Suprapubic skin (tissue), 4 donors: ENCODE results near the gene WDR6. TPM values are rescaled to one million over a fixed set of nuclear protein-coding genes. Genes with fewer than 3 reads are reported as not detected.

Experiments
- DNase-seq, 2 donors: peaks; one replicate each; pipeline ENCODE4 v3.0.0-alpha.2; 2019; ENCODE audit warnings: low spot score in 2 of 2
- H3K27ac ChIP-seq: fragments of 200-600 bp; sonication (generic); one replicate; pipeline ENCODE4 v1.5.1; 2019
- H3K27me3 ChIP-seq: fragments of 200-600 bp; sonication (generic); one replicate; pipeline ENCODE4 v1.5.1; 2019
- H3K36me3 ChIP-seq: fragments of 200-600 bp; sonication (generic); one replicate; pipeline ENCODE4 v1.5.1; 2019
- H3K4me1 ChIP-seq: fragments of 200-600 bp; sonication (generic); one replicate; pipeline ENCODE4 v1.5.1; 2019
- H3K4me3 ChIP-seq: fragments of 200-600 bp; sonication (generic); one replicate; pipeline ENCODE4 v1.5.1; 2019; ENCODE audit warnings: mild to moderate bottlenecking
- H3K9me3 ChIP-seq: fragments of 200-600 bp; sonication (generic); one replicate; pipeline ENCODE4 v1.5.1; 2019
- CTCF ChIP-seq, 2 donors: fragments of 200-600 bp in 1 of 2; fragments of 450-650 bp in 1 of 2; sonication (generic) in 1 of 2; IDR thresholded peaks; one replicate each; pipeline ENCODE4 v1.5.1; 2016 to 2019; ENCODE audit warnings: antibody characterized with exemption in 2 of 2, mild to moderate bottlenecking in 1 of 2, moderate library complexity in 1 of 2
- EP300 ChIP-seq: sonication (generic); formaldehyde crosslinking; IDR thresholded peaks from one replicate; pipeline ENCODE4 v1.6.1; 2017; ENCODE audit warnings: antibody characterized with exemption
- POLR2A ChIP-seq, 2 donors: fragments of 450-650 bp; IDR thresholded peaks; one replicate each; pipeline ENCODE4 v1.6.1; 2017; ENCODE audit warnings: antibody characterized with exemption in 2 of 2, mild to moderate bottlenecking in 2 of 2, moderate library complexity in 2 of 2
- POLR2AphosphoS5 ChIP-seq, 3 donors: sonication (generic); formaldehyde crosslinking; IDR thresholded peaks; one replicate each; pipeline ENCODE4 v1.6.1; 2017; ENCODE audit warnings: antibody characterized with exemption in 3 of 3
- WGBS: methylation state at CpG from one replicate; pipeline ENCODE4 v1.1.5; 2018; 5-methylcytosine and 5-hydroxymethylcytosine counted together
- total RNA-seq, 4 donors: library from RNA; depleted of rRNA; stranded (reverse); fragments of >200 nt; gene quantifications; one replicate each; pipeline ENCODE4 v1.1.0, GENCODE V29; 2016

The WDR6 gene, protein sequence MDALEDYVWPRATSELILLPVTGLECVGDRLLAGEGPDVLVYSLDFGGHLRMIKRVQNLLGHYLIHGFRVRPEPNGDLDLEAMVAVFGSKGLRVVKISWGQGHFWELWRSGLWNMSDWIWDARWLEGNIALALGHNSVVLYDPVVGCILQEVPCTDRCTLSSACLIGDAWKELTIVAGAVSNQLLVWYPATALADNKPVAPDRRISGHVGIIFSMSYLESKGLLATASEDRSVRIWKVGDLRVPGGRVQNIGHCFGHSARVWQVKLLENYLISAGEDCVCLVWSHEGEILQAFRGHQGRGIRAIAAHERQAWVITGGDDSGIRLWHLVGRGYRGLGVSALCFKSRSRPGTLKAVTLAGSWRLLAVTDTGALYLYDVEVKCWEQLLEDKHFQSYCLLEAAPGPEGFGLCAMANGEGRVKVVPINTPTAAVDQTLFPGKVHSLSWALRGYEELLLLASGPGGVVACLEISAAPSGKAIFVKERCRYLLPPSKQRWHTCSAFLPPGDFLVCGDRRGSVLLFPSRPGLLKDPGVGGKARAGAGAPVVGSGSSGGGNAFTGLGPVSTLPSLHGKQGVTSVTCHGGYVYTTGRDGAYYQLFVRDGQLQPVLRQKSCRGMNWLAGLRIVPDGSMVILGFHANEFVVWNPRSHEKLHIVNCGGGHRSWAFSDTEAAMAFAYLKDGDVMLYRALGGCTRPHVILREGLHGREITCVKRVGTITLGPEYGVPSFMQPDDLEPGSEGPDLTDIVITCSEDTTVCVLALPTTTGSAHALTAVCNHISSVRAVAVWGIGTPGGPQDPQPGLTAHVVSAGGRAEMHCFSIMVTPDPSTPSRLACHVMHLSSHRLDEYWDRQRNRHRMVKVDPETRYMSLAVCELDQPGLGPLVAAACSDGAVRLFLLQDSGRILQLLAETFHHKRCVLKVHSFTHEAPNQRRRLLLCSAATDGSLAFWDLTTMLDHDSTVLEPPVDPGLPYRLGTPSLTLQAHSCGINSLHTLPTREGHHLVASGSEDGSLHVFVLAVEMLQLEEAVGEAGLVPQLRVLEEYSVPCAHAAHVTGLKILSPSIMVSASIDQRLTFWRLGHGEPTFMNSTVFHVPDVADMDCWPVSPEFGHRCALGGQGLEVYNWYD
- total RNA-seq, result 100 to 1,000 TPM in 1 of 4 donors, 10 to 100 TPM in 3; 49.1 to 105 (median 55.5) TPM

DNA sequence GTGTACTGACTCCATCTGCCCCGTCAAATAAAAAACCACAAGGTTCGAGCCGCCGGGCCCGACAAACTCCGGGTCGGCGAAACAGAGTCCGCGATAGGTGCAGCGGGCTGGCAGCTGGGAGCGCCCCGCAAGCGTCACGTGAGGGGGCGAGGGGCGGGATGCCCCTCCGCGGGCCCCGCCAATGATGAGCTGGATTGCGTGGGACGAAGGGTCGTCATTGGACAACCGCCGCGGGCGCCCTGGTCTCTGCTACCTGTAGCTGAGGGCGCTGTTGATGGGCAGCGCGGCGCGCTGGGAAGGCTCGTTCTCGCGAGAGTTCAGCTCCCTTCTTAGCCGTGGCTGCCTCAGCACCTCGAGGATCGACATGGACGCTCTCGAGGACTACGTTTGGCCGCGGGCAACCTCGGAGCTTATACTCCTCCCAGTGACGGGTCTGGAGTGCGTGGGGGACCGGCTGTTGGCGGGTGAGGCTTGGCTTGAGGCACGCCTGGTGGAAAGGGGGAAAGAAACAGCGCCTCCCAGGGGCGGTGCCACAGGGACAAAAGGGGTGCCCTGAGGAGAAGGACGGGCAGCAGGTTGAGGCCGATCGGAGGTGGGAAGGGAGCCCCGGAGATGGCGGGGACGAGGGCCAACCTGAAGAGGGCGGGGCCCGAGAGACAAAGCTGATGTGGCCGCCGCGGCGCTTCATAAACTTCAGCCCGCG, at the start of gene WDR6:
WDR6 (plus strand) TSS at position 324 of the 703 bp plus-strand sequence; CDS start at position 365, 41 bp downstream.
- DNase-seq, result peak; percentile 98
- peak within 1 kb of the TSS; percentile 91 for H3K27ac ChIP-seq
- TF ChIP-seq POLR2A (IDR thresholded peaks at IDR 0.05) (peak in 1 of 2 donors; percentile 23), POLR2AphosphoS5 (IDR thresholded peaks at IDR 0.05) (peak in 1 of 3 donors; percentile 82), EP300 (no peak), CTCF (IDR thresholded peaks at IDR 0.05) (peak; percentile 6 to 36)
- peaks cover 8% of the 10 kb centered on the region for H3K36me3 ChIP-seq
- peak within 1 kb of the TSS; percentile 69 for H3K4me3 ChIP-seq
- H3K9me3 ChIP-seq, result no peaks in the 10 kb centered on the region
- H3K4me1 ChIP-seq, result peaks cover 29% of the 10 kb centered on the region
- 0% methylated on average over 27 of the region's 65 CpGs for WGBS
- no peaks in the 10 kb centered on the region for H3K27me3 ChIP-seq

DNA sequence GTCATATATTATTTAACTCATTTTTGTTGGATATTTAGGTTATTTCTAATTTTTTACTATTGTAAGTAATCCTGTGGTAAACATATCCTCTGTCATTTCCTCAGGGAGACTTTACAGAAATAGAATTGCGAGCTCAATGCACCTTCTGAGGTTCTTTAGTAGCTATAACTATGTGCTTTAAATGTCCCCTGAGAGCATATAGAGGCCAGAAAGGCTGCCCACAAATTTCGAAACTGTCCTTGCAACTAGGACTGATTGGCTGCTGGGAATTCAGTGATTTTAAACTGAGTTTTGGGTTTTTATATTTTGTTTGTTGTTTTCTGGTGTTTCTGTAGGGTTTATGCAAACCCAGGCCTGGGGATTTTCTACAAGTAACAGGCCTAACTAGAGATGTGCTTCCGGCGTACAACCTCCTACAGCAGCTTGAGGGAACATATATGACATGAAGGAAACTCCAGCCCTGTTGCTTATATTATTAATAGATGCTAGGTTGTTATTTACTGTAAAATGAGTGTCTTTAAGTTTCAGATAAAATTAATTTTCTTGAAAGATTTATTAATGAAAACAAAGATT, 46.3 kb upstream of the WDR6 start:
- 75% methylated on average over 4 of the region's 4 CpGs for WGBS
- Histone ChIP-seq H3K9me3 (no peaks in the 10 kb centered on the region), H3K4me3 (no peak overlapping the region), H3K27ac (no peak overlapping the region), H3K36me3 (peaks cover 28% of the 10 kb centered on the region), H3K27me3 (no peaks in the 10 kb centered on the region), H3K4me1 (no peaks in the 10 kb centered on the region)
- TF ChIP-seq CTCF (IDR thresholded peaks at IDR 0.05), result no peak
- TF ChIP-seq POLR2A (IDR thresholded peaks at IDR 0.05), result no peak
- no peak for TF ChIP-seq POLR2AphosphoS5 (IDR thresholded peaks at IDR 0.05)
- TF ChIP-seq EP300, result no peak
- no peak for DNase-seq

DNA sequence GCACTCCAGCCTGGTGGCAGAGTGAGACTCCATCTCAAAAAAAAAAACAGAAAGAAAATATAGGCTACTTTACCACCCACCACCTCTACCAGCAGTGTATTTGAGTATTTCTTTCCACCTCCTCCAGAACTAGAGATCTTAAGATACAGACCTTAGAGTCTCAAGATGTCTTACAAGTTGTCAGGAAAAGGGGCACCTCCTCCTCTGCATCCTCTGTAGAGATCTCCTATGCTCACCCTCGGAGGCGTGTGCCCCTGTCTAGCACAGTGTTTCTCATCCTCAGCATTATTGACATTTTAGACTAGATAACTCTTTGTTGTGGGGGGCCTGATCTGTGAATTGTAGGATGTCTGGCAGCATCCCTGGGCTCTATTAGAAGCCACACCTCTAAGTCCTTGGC, 44.9 kb upstream of the WDR6 start:
- WGBS, result 90% methylated on average over 2 of the region's 2 CpGs
- no peak for DNase-seq
- Histone ChIP-seq H3K9me3 (no peaks in the 10 kb centered on the region), H3K27ac (no peak overlapping the region), H3K36me3 (peaks cover 39% of the 10 kb centered on the region), H3K4me3 (no peak overlapping the region), H3K27me3 (no peaks in the 10 kb centered on the region), H3K4me1 (peaks cover 3% of the 10 kb centered on the region)
- TF ChIP-seq EP300, result no peak
- TF ChIP-seq POLR2A (IDR thresholded peaks at IDR 0.05), result no peak
- TF ChIP-seq CTCF (IDR thresholded peaks at IDR 0.05), result no peak
- no peak for TF ChIP-seq POLR2AphosphoS5 (IDR thresholded peaks at IDR 0.05)

GRCh38 chr3:48962939-48963338, 44.3 kb upstream of the WDR6 start:
- Histone ChIP-seq H3K9me3 (no peaks in the 10 kb centered on the region), H3K27ac (no peak overlapping the region), H3K4me3 (no peak overlapping the region), H3K4me1 (peaks cover 3% of the 10 kb centered on the region), H3K27me3 (no peaks in the 10 kb centered on the region), H3K36me3 (peaks cover 37% of the 10 kb centered on the region)
- WGBS, result 93% methylated on average over 4 of the region's 4 CpGs
- no peak for DNase-seq
- TF ChIP-seq CTCF (IDR thresholded peaks at IDR 0.05) (no peak), POLR2A (IDR thresholded peaks at IDR 0.05) (no peak), POLR2AphosphoS5 (IDR thresholded peaks at IDR 0.05) (no peak), EP300 (no peak)
